GM12874 (cell line): Measurements from ENCODE around the gene EXOC3L2.

Experiments used
- TF ChIP-seq, protein P1 (sequence below): IDR thresholded peaks from 2 replicates; pipeline ENCODE4 v1.5.1; 2011; ENCODE audit warnings: low read depth, mild to moderate bottlenecking, control low read depth, low read length, moderate library complexity; ENCODE audit not compliant: insufficient read depth

The EXOC3L2 gene

DNA sequence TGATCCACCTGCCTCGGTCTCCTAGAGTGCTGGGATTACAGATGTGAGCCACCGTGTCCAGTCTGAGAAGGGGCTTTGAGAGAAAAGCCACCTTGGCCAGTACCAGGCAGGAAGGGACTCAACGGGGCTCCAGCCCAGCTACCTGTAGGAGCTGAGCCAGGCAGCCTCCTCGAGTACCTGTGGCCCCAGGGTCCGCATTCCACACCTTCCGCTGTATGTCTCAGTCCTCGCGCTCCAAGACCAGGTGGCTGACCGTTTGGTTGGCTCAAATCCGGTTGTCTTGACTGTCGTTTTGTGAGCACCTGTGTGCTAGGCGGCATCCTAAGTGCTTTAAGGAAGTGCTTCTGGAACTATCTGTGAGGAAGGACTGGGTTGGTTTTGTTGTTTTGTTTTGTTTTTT, 22.1 kb upstream of the EXOC3L2 start:
- TF ChIP-seq, protein P1, sequence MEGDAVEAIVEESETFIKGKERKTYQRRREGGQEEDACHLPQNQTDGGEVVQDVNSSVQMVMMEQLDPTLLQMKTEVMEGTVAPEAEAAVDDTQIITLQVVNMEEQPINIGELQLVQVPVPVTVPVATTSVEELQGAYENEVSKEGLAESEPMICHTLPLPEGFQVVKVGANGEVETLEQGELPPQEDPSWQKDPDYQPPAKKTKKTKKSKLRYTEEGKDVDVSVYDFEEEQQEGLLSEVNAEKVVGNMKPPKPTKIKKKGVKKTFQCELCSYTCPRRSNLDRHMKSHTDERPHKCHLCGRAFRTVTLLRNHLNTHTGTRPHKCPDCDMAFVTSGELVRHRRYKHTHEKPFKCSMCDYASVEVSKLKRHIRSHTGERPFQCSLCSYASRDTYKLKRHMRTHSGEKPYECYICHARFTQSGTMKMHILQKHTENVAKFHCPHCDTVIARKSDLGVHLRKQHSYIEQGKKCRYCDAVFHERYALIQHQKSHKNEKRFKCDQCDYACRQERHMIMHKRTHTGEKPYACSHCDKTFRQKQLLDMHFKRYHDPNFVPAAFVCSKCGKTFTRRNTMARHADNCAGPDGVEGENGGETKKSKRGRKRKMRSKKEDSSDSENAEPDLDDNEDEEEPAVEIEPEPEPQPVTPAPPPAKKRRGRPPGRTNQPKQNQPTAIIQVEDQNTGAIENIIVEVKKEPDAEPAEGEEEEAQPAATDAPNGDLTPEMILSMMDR, result no peak

DNA sequence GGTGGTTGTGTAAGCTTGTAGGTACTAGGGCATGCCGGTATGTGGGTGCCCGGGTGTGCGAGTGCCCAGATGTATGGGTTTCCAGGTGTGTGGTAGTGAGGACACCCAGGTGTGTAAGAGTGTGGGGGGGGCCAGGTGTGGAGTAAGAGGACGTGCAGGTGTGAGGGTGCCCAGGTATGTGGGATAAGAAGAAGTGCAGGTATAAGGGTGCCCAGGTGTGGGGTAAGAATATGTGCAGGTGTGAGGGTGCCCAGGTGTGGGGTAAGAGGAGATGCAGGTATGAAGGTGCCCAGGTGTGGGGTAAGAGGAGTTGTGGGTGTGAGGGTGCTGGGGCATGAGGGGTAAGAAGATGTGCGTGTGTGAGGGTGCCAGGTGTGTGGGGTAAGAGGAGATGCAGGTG, 20.2 kb upstream of the EXOC3L2 start:
- TF ChIP-seq, protein P1, result no peak

DNA sequence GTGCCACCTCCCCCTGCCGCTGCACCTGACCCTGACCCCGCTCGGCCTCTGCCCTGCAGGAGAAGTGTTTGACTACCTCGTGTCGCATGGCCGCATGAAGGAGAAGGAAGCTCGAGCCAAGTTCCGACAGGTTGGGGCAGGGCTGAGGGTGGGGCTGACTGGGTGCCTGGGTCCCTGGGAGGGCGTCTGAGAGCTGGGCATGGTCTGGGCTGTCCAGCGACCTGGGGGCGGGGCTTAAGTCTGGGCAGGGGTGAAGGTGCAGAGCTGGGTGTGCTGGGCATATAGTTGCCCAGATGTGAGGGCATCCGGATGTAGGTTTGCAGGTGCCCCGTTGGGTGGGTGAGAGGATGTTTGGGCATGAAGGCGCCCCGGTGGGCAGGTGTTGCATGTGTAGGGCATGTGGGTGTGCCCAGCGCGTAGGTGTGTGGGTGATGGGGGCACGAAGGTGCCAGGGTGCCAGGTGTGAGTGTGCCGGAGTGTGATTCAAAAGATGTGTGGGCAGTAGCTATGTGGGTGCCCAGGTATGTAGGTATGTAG, 19.6 kb upstream of the EXOC3L2 start:
- TF ChIP-seq, protein P1, result no peak

DNA sequence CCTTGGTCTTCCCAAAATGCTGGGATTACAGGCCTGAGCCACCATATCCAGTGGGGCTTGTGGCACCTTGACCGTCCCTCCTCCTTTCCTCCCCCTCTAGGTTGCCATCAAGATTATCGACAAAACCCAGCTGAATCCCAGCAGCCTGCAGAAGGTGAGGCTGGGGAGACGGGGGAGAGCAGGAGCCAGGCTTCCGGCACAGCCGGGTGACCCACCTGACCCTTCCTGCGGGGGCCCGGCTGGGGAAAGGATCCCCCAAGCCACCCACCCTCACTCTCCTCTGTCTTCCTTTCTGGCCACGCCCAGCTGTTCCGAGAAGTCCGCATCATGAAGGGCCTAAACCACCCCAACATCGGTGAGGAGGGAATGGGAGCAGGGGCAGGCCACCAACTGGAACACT, 17.8 kb upstream of the EXOC3L2 start:
- TF ChIP-seq, protein P1, result no peak

GRCh38 chr19:45262570-45262969, 17.4 kb upstream of the EXOC3L2 start:
- TF ChIP-seq, protein P1, result no peak

- TF ChIP-seq, protein P1, result no peak
These were observed 13.7 kb upstream of the EXOC3L2 start for GRCh38 chr19:45258862-45259261.

- TF ChIP-seq, protein P1, result no peak
These were observed 11.6 kb upstream of the EXOC3L2 start for GRCh38 chr19:45256836-45257235.

GRCh38 chr19:45255611-45256157, 10.5 kb upstream of the EXOC3L2 start:
- TF ChIP-seq, protein P1, result no peak
